Ectodermal cell (in vitro differentiated cells): ENCODE results near the gene OAT.

Source experiments
- H3K27ac ChIP-seq: 2 replicates; pipeline ENCODE4 v1.7.0; 2013; ENCODE audit warnings: mild to moderate bottlenecking, low read depth, low read length; ENCODE audit not compliant: insufficient read depth, poor library complexity, severe bottlenecking
- H3K27me3 ChIP-seq: 2 replicates; pipeline ENCODE4 v1.7.0; 2013; ENCODE audit warnings: mild to moderate bottlenecking, low read length; ENCODE audit not compliant: insufficient read depth, control insufficient read depth, poor library complexity, severe bottlenecking
- H3K36me3 ChIP-seq: one replicate; pipeline ENCODE4 v1.7.0; 2013; ENCODE audit warnings: low read length; ENCODE audit not compliant: control insufficient read depth, insufficient read depth
- H3K4me1 ChIP-seq: one replicate; pipeline ENCODE4 v1.7.0; 2013; ENCODE audit warnings: low read length; ENCODE audit not compliant: control insufficient read depth, insufficient read depth
- H3K4me3 ChIP-seq: 2 replicates; pipeline ENCODE4 v1.7.0; 2013; ENCODE audit warnings: low read depth, low read length, control low read depth; ENCODE audit not compliant: insufficient read depth
- H3K9me3 ChIP-seq: 2 replicates; pipeline ENCODE4 v1.7.0; 2013; ENCODE audit warnings: mild to moderate bottlenecking, low read length, moderate library complexity; ENCODE audit not compliant: control insufficient read depth
- WGBS, 2 experiments: methylation state at CpG; one replicate each; pipeline ENCODE4 v1.1.7; 2013; ENCODE audit warnings: missing lambda C conversion rate in 2 of 2; 5-methylcytosine and 5-hydroxymethylcytosine counted together

OAT gene

DNA sequence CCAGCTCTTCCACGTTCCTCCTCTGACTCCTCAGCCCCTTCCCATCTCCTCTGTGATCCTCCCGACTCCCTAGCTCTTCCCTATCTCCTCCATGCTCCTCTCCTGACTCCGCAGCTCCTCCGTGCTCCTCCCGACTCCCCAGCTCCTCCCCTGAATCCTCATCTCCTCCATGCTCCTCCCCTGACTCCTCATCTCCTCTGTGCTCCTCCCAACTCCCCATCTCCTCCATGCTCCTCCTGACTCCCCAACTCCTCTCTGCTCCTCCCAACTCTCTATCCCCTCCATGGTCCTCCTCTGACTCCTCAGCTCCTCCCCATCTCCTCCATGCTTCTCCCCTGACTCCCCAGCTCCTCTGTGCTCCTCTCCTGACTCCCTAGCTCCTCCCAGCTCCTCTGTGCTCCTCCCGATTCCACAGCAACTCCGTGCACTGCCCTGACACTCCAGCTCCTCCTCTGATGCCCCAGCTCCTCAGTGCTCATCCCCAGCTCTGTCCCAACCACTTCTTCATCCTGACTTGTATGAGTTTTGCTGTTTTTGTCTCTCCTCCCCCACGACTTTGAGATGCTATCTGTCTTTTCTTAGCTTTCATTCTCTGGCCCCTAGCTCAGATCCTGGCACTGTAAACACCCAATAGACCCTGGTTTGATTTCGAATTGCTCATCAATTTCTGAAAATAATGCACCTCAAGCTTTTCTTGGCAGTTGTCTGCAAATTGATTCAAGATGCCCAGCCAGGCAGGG lies 38.3 kb downstream of the OAT start:
- H3K27ac ChIP-seq: no peak overlapping the region
- H3K27me3 ChIP-seq: no peaks in the 10 kb centered on the region
- H3K4me1 ChIP-seq: peaks cover 5% of the 10 kb centered on the region
- 87 to 88% methylated on average over 9 of the region's 9 CpGs for WGBS, 2 experiments
- H3K9me3 ChIP-seq: no peaks in the 10 kb centered on the region
- no peaks in the 10 kb centered on the region for H3K36me3 ChIP-seq
- H3K4me3 ChIP-seq: no peak overlapping the region

DNA sequence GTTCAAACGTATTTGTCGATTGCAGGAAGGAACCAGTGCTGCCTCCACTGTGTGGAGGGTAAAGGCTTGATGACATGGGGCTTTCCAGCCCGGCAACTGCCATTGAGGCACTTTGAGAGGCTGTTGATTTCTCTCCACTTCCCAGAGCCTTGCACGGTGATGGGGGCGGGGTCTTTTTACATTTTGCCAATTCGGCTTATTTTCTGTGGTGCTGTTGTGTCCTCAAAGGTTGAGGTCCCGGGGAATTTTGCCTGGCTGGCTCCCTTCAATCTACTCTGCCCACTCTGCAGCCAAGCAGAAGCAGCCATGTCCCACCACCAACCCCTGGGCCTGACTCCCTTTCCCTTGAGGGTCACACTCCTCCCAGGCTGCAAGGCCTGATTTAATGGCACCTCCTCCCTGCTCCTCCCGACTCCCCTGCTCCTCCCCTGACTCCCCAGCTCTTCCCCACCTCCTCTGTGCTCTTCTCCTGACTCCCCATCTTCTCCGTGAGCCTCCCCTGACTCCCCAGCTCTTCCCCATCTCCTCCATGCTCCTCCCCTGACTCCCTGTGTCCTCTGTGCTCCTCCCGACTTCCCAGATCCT lies 39.0 kb downstream of the OAT start:
- WGBS, 2 experiments: 82 to 83% methylated on average over 10 of the region's 10 CpGs
- peaks cover 5% of the 10 kb centered on the region for H3K4me1 ChIP-seq
- H3K4me3 ChIP-seq: no peak overlapping the region
- H3K9me3 ChIP-seq: no peaks in the 10 kb centered on the region
- no peak overlapping the region for H3K27ac ChIP-seq
- H3K27me3 ChIP-seq: no peaks in the 10 kb centered on the region
- H3K36me3 ChIP-seq: no peaks in the 10 kb centered on the region

DNA sequence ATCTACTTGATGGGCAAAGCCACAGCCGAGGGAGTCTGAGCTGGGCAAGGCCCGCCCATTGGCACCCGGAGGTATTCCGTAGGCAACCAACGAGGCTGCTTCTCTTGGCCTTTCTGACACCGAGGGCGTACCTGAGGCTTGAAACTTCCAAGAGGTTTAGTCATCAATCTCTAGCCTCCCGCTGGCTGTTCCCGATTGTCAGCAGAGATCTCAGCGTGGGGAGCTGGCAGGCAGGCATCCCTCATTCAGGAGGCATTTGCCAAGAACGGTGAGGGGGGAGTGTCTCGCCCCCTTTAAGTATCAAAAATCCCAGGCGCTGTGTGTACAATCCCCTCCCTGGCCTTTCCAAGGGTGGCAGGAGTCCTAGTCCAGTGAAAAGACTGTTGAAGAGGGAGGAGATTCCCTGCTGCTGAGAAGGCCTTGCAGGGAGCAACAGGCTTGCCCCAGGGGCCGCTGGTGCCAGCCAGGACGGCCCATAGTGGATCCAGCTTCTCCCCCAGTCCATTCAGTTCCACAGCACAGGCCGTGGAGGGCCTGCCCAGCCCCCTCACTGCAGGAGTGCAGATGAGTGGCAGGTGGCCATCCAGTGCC lies 39.7 kb downstream of the OAT start:
- H3K27ac ChIP-seq: no peak overlapping the region
- H3K9me3 ChIP-seq: no peaks in the 10 kb centered on the region
- WGBS, 2 experiments: 73% methylated on average over 16 of the region's 16 CpGs
- no peak overlapping the region for H3K4me3 ChIP-seq
- H3K4me1 ChIP-seq: peaks cover 5% of the 10 kb centered on the region
- H3K27me3 ChIP-seq: no peaks in the 10 kb centered on the region
- H3K36me3 ChIP-seq: no peaks in the 10 kb centered on the region

DNA sequence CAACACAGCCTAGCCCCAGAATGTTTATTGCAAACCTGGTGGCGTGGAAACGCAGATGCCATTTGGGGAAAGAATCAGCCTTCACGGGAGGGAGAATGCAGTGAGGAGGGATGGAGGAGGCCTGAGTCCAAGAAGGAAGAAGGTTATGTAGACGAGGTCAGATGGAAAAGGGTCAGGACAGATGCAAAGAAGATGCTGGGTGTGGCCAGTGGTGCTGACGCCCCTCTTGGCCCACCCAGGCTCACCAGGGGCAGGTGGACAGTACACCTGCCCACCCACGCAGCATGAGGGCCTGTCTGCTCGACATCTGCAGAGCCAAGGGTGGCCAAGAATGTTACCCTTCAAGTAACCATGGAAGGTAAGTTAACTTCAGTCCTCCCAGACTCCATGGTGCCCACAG lies 40.5 kb downstream of the OAT start:
- WGBS, 2 experiments: 94% methylated on average over 7 of the region's 7 CpGs
- no peaks in the 10 kb centered on the region for H3K36me3 ChIP-seq
- H3K4me1 ChIP-seq: peaks cover 5% of the 10 kb centered on the region
- no peak overlapping the region for H3K4me3 ChIP-seq
- H3K9me3 ChIP-seq: no peaks in the 10 kb centered on the region
- H3K27ac ChIP-seq: no peak overlapping the region
- no peaks in the 10 kb centered on the region for H3K27me3 ChIP-seq

DNA sequence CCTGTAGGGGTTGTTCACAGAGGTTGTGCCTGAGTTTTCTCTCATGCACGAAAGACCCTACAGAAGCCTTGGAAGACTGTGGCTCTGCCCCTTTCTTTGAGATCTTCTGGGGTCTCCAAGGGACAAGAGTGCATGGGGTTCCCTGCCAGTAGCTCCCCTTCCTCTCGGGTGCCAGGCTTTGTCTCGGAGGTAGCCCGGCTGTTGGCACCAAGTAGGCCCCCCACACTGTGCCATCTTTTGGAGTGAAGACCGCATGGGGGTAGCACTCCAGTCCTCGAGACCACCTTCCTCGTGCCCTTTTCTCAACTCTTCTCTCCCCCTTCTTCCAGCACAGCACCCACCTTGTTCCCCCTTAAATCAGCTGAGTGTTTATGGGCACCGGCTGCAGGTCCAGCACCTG lies 41.6 kb downstream of the OAT start:
- peaks cover 5% of the 10 kb centered on the region for H3K4me1 ChIP-seq
- 96 to 98% methylated on average over 8 of the region's 8 CpGs for WGBS, 2 experiments
- H3K27ac ChIP-seq: no peak overlapping the region
- no peaks in the 10 kb centered on the region for H3K27me3 ChIP-seq
- H3K36me3 ChIP-seq: no peaks in the 10 kb centered on the region
- no peak overlapping the region for H3K4me3 ChIP-seq
- H3K9me3 ChIP-seq: no peaks in the 10 kb centered on the region

DNA sequence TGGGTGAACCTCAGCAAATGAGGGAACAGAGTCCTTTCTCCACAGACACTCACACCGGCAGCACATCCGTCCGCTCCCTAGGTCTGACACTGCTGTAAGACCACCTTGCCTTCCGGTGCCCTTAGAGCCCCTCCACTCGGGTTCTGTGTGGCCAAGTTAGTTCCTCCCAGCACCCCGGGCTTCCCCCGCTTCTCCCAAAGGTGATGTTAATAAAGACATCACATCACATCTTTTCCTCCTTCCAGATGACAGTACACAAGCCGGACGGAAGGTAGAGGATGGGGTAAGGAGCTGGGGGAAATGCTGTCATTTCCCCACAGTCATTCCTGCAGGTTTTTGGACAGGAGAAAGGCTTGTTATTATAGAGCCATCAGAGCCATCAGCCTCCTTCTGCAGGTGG lies 42.3 kb downstream of the OAT start:
- Histone ChIP-seq H3K4me1 (peaks cover 5% of the 10 kb centered on the region), H3K4me3 (no peak overlapping the region), H3K36me3 (no peaks in the 10 kb centered on the region), H3K27ac (no peak overlapping the region), H3K27me3 (no peaks in the 10 kb centered on the region), H3K9me3 (no peaks in the 10 kb centered on the region)
- WGBS, 2 experiments: 89 to 96% methylated on average over 7 to 9 of the region's 9 CpGs

DNA sequence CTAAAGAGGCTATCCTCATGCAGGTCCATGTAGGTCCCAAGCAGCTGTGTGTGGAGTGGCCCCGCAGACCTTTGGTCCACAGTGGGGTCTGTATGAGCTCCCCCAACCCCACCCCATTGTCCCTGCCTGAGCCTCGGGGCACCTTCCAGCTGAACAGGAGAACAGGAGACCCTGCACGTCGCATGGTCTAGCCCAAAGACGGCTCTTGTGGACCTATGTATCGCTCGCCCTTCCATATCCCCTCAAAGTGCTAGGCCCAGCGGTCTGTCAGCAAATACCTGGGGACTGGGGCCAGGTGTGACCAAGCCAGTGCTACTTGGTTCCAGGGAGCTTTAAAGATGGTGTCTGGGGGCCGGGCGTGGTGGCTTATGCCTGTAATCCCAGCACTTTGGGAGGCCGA lies 43.0 kb downstream of the OAT start:
- no peaks in the 10 kb centered on the region for H3K36me3 ChIP-seq
- H3K27me3 ChIP-seq: no peaks in the 10 kb centered on the region
- no peaks in the 10 kb centered on the region for H3K9me3 ChIP-seq
- H3K4me1 ChIP-seq: peaks cover 5% of the 10 kb centered on the region
- 93 to 97% methylated on average over 11 of the region's 11 CpGs for WGBS, 2 experiments
- no peak overlapping the region for H3K27ac ChIP-seq
- H3K4me3 ChIP-seq: no peak overlapping the region

DNA sequence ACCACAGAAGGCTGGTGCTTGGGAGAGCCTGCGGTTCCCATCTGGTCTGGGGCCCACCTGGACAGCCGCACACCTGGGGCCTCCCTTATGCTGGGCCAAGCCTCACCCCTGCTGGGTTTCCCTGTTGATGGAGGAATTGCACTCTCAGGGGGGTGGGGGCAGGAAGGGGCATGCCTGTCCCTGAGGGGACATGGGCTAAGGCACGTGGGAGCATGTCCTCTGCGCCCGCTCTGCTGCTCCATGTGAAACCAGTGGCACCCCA lies 43.4 kb downstream of the OAT start:
- Histone ChIP-seq H3K4me1 (peaks cover 5% of the 10 kb centered on the region), H3K27ac (no peak overlapping the region), H3K4me3 (no peak overlapping the region), H3K9me3 (no peaks in the 10 kb centered on the region), H3K27me3 (no peaks in the 10 kb centered on the region), H3K36me3 (no peaks in the 10 kb centered on the region)
- WGBS, 2 experiments: 93 to 94% methylated on average over 5 of the region's 5 CpGs

DNA sequence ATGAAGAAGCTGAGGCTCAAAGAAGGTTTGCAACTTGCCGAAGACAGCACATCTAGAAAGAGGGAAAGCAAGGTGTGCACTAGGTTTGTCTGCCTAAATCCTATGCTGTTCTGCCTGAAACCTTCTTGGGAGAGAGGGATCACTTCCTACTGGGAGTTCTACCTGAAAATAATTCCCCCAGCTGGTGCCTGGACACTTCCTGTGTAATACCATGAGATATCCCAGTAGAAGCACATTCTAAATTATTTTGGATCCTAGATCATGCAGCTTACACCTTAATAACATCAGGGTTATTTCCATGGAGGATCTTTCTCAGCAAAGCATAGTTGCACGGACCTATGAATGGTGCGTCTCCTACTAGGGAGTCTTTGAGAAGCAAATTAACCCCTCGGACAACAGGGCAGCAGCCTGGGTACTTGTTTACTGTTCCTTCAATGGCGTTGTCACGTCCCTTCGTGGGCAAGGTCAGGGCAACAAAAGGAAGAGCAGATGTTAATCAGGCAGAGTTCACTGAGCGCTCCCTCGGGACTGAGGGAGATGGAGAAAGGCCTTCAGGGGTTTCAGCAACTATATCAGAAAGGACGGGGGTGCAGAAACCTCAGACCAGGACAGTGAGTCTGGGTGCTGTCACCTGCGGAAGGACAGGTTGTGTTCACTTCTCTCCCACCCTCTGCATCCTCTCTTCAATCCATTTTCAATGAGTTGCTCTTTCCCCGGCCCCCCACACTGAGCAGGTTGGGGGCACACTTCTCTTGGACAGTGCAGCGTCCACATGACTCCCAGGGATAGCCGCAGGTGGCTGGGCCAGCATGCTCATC lies 44.0 kb downstream of the OAT start:
- WGBS, 2 experiments: 51 to 54% methylated on average over 14 of the region's 14 CpGs
- Histone ChIP-seq H3K9me3 (no peaks in the 10 kb centered on the region), H3K27me3 (no peaks in the 10 kb centered on the region), H3K36me3 (no peaks in the 10 kb centered on the region), H3K27ac (no peak overlapping the region), H3K4me3 (no peak overlapping the region), H3K4me1 (peaks cover 5% of the 10 kb centered on the region)

DNA sequence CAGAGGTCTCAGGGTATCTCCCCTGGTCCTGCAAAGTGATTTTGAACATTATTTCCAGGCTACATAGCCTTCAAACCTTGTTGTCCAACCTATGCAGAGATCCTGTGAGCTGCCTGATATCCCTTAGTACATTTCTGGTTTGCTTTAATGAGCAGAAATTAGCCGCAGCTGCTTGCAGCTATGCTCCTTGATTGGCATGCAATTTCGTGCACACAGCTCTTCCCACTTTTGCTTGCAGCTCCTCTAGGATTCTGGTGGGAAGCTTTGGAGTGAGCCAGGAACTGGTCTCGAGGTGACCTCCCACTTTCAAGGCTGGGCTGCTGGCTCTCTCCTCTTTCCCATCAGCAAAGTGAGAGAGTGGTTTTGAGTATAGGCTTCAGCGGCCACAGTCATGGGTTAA lies 45.8 kb downstream of the OAT start:
- H3K4me3 ChIP-seq: no peak overlapping the region
- H3K4me1 ChIP-seq: no peaks in the 10 kb centered on the region
- H3K27ac ChIP-seq: no peak overlapping the region
- H3K27me3 ChIP-seq: no peaks in the 10 kb centered on the region
- no peaks in the 10 kb centered on the region for H3K9me3 ChIP-seq
- WGBS, 2 experiments: 91 to 92% methylated on average over 4 of the region's 4 CpGs
- H3K36me3 ChIP-seq: no peaks in the 10 kb centered on the region
